IPS DF 4.7 (cell line): ENCODE results near the gene SH2D5.

Experiments
- DNase-seq: peaks from one replicate; pipeline ENCODE4 v3.0.0-alpha.2; 2013; ENCODE audit warnings: low spot score; ENCODE audit errors: extremely low read depth

Gene SH2D5

GRCh38 chr1:20715406-20715805 is 17.1 kb downstream of the SH2D5 start:
- no peak for DNase-seq

- DNase-seq: no peak
These were observed 19.1 kb downstream of the SH2D5 start for GRCh38 chr1:20713440-20713839.

GRCh38 chr1:20712215-20712577 is 20.3 kb downstream of the SH2D5 start:
- DNase-seq: no peak

- DNase-seq: no peak
These were observed 21.0 kb downstream of the SH2D5 start for GRCh38 chr1:20711285-20712214.

- DNase-seq: no peak
These were observed 21.8 kb downstream of the SH2D5 start for GRCh38 chr1:20710469-20711284.

GRCh38 chr1:20709868-20710267 is 22.6 kb downstream of the SH2D5 start:
- no peak for DNase-seq

GRCh38 chr1:20708891-20709290 is 23.6 kb downstream of the SH2D5 start:
- DNase-seq: no peak

- no peak for DNase-seq
These were observed 24.4 kb downstream of the SH2D5 start for GRCh38 chr1:20708057-20708456.

GRCh38 chr1:20706841-20707240 is 25.7 kb downstream of the SH2D5 start:
- DNase-seq: no peak

GRCh38 chr1:20705203-20705755 is 27.2 kb downstream of the SH2D5 start:
- DNase-seq: no peak

- no peak for DNase-seq
These were observed 27.9 kb downstream of the SH2D5 start for GRCh38 chr1:20704390-20705202.

- DNase-seq: no peak
These were observed 29.3 kb downstream of the SH2D5 start for GRCh38 chr1:20703124-20703756.

GRCh38 chr1:20702416-20702815 is 30.1 kb downstream of the SH2D5 start:
- DNase-seq: no peak

- no peak for DNase-seq
These were observed 30.7 kb downstream of the SH2D5 start for GRCh38 chr1:20701847-20702246.

- no peak for DNase-seq
These were observed 31.1 kb downstream of the SH2D5 start for GRCh38 chr1:20701446-20701845.

GRCh38 chr1:20700636-20701215 is 31.8 kb downstream of the SH2D5 start:
- DNase-seq: no peak

- DNase-seq: no peak
These were observed 32.9 kb downstream of the SH2D5 start for GRCh38 chr1:20699558-20699957.

GRCh38 chr1:20698195-20698910 is 34.1 kb downstream of the SH2D5 start:
- DNase-seq: no peak

GRCh38 chr1:20697563-20697962 is 34.9 kb downstream of the SH2D5 start:
- no peak for DNase-seq
